SK-N-MC (cell line): ENCODE data around the gene LRRFIP1.

ENCODE experiments used
- DNase-seq: peaks from one replicate; pipeline ENCODE4 v3.0.0-alpha.2; 2011; ENCODE audit warnings: low read depth, low spot score
- H3K27ac ChIP-seq: fragments of 200-600 bp; sonication (generic); 2 replicates; pipeline ENCODE4 v1.5.1; 2016; ENCODE audit warnings: mixed run types
- H3K36me3 ChIP-seq: fragments of 200-600 bp; sonication (generic); 2 replicates; pipeline ENCODE4 v1.6.1; 2017; ENCODE audit warnings: antibody characterized with exemption, low read length, mixed read lengths; ENCODE audit not compliant: insufficient read depth
- H3K4me3 ChIP-seq: fragments of 200-600 bp; sonication (generic); 2 replicates; pipeline ENCODE4 v1.5.1; 2016
- H3K9ac ChIP-seq: fragments of 200-600 bp; sonication (generic); 2 replicates; pipeline ENCODE4 v1.8.0; 2017; ENCODE audit warnings: mixed run types, mixed read lengths; ENCODE audit not compliant: insufficient read length
- H3K9me3 ChIP-seq: fragments of 200-600 bp; sonication (generic); 2 replicates; pipeline ENCODE4 v1.6.1; 2017; ENCODE audit warnings: low read depth, mild to moderate bottlenecking, antibody characterized with exemption, low read length, moderate library complexity, mixed read lengths
- EZH2 ChIP-seq: fragments of 200-600 bp; sonication (generic); IDR thresholded peaks from one replicate; pipeline ENCODE4 v1.6.1; 2017; ENCODE audit warnings: antibody characterized with exemption
- FOXP2 ChIP-seq: optimal IDR thresholded peaks from 2 replicates; pipeline ENCODE3; 2011; ENCODE audit warnings: mild to moderate bottlenecking, moderate library complexity; ENCODE audit not compliant: insufficient read depth; ENCODE audit errors: extremely low read length, control extremely low read depth
- POLR2AphosphoS5 ChIP-seq: IDR thresholded peaks from 2 replicates; pipeline ENCODE4 v1.6.1; 2012; ENCODE audit warnings: mild to moderate bottlenecking, low read depth, low read length, borderline replicate concordance

Gene LRRFIP1

DNA sequence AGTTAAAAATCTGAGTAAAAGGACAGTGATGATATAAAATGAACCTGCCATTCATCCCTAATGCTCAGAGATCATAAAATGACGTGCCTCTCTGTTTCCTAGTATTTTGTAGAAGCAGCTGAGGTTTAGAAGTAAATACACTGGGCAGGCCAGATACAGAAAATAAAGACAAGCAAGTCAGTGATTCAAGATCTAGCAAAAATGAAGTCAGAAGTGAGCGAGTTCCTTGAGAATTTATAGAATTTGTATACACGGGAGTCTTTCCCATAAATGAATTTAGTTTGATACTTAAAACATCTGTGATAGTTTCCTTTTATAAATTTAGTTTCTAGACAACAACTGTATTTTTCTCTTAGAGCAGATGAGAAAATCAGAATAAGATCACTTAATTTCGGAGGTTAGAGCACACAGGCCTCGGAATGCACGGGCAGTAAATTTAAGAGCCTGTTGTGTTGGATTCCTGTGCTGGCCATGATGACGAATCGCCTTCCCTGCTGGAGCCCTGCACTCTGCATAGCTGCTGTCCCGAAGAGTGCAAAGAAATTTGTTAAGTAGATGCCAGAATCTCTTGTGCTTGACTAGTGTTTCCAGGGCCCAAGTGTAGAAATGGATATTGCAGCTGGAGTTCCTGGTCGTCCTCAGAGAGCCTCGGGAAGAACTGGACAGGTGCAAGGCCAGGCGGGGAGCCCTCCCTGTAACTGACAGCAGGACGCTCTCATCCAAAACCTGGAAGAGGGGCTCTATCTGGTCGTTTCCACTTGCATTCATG, 87.5 kb downstream of the LRRFIP1 start:
- Histone ChIP-seq H3K9ac (peak overlapping the region; percentile 41), H3K27ac (0 out of 2 replicates have a peak overlapping the region, but pooled peaks have one; percentile 46)
- DNase-seq: no peak

DNA sequence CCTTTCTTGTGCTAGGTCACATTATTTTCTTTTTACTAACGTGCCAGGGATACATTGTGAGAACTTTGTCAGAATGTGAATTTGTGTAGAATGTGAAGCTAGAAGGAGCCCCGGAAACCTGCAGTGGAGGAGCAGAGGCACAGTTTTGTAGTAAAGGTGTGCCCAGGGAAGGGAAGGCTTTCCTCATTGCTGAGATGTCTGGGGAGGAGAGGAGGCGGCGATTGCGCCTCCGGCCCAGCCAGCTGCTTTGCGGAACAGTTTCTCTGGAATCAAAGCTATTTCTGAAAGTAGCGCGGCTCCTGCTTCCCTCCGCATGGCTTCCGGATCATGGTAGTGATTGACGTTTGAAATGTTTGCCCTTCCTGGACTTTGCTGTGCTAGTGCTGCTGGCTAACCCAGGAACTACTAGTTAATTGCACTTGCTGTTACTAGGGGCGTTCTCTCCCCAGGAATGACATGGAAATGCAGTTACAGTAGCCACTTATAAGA, 88.1 kb downstream of the LRRFIP1 start:
- H3K36me3 ChIP-seq: no peaks in the 10 kb centered on the region; the same call in 1 of the 2 replicates
- no peak for DNase-seq
- H3K9ac ChIP-seq: peak overlapping the region; percentile 41

More for the DNA sequence above, 87.5 kb downstream of the LRRFIP1 start:
- TF ChIP-seq FOXP2 (no peak), POLR2AphosphoS5 (no peak)
- no peak overlapping the region for H3K4me3 ChIP-seq
- H3K9me3 ChIP-seq: no peaks in the 10 kb centered on the region
- no peaks in the 10 kb centered on the region; the same call in 1 of the 2 replicates for H3K36me3 ChIP-seq

GRCh38 chr2:237716011-237716410, 88.6 kb downstream of the LRRFIP1 start:
- Histone ChIP-seq H3K9ac (peak overlapping the region; percentile 41), H3K4me3 (no peak overlapping the region), H3K9me3 (no peaks in the 10 kb centered on the region), H3K36me3 (no peaks in the 10 kb centered on the region; the same call in 1 of the 2 replicates), H3K27ac (peak overlapping the region; percentile 16; the same call in 1 of the 2 replicates)
- TF ChIP-seq EZH2 (no peak), FOXP2 (no peak), POLR2AphosphoS5 (no peak)
- DNase-seq: no peak

More for the DNA sequence above, 88.1 kb downstream of the LRRFIP1 start:
- no peak overlapping the region for H3K27ac ChIP-seq
- H3K9me3 ChIP-seq: no peaks in the 10 kb centered on the region
- no peak for TF ChIP-seq EZH2
- TF ChIP-seq FOXP2: no peak
- no peak for TF ChIP-seq POLR2AphosphoS5
- no peak overlapping the region for H3K4me3 ChIP-seq

GRCh38 chr2:237717366-237718276, 90.2 kb downstream of the LRRFIP1 start:
- Histone ChIP-seq H3K9me3 (no peaks in the 10 kb centered on the region), H3K9ac (no peak overlapping the region), H3K36me3 (no peaks in the 10 kb centered on the region), H3K27ac (no peak overlapping the region), H3K4me3 (no peak overlapping the region)
- no peak for DNase-seq
- TF ChIP-seq POLR2AphosphoS5 (no peak), EZH2 (no peak), FOXP2 (no peak)

- Histone ChIP-seq H3K36me3 (no peaks in the 10 kb centered on the region), H3K27ac (no peak overlapping the region), H3K4me3 (no peak overlapping the region), H3K9me3 (no peaks in the 10 kb centered on the region), H3K9ac (no peak overlapping the region)
- no peak for DNase-seq
- no peak for TF ChIP-seq FOXP2
- TF ChIP-seq POLR2AphosphoS5: no peak
- no peak for TF ChIP-seq EZH2
These were observed 90.9 kb downstream of the LRRFIP1 start for GRCh38 chr2:237718277-237718634.

- H3K9ac ChIP-seq: no peak overlapping the region
- no peak for TF ChIP-seq POLR2AphosphoS5
- no peak for TF ChIP-seq FOXP2
- TF ChIP-seq EZH2: no peak
- H3K27ac ChIP-seq: no peak overlapping the region
These were observed 93.1 kb downstream of the LRRFIP1 start for GRCh38 chr2:237720444-237720843.

GRCh38 chr2:237720957-237721356, 93.6 kb downstream of the LRRFIP1 start:
- TF ChIP-seq POLR2AphosphoS5: no peak
- no peak for TF ChIP-seq FOXP2
- no peak for TF ChIP-seq EZH2
- Histone ChIP-seq H3K9me3 (no peaks in the 10 kb centered on the region), H3K9ac (no peak overlapping the region), H3K36me3 (no peaks in the 10 kb centered on the region), H3K4me3 (no peak overlapping the region), H3K27ac (no peak overlapping the region)
- DNase-seq: no peak

More at GRCh38 chr2:237720444-237720843, 93.1 kb downstream of the LRRFIP1 start:
- Histone ChIP-seq H3K36me3 (no peaks in the 10 kb centered on the region), H3K9me3 (no peaks in the 10 kb centered on the region), H3K4me3 (no peak overlapping the region)
- DNase-seq: no peak

GRCh38 chr2:237721458-237721857, 94.1 kb downstream of the LRRFIP1 start:
- Histone ChIP-seq H3K9me3 (no peaks in the 10 kb centered on the region), H3K4me3 (no peak overlapping the region), H3K27ac (no peak overlapping the region), H3K36me3 (no peaks in the 10 kb centered on the region), H3K9ac (no peak overlapping the region)
- DNase-seq: no peak
- TF ChIP-seq EZH2 (no peak), POLR2AphosphoS5 (no peak), FOXP2 (no peak)
